Ectodermal cell (in vitro differentiated cells): ENCODE data around the gene PIM2.

Experiments
- H3K27ac ChIP-seq: 2 replicates; pipeline ENCODE4 v1.7.0; 2013; ENCODE audit warnings: mild to moderate bottlenecking, low read depth, low read length; ENCODE audit not compliant: insufficient read depth, poor library complexity, severe bottlenecking
- H3K27me3 ChIP-seq: 2 replicates; pipeline ENCODE4 v1.7.0; 2013; ENCODE audit warnings: mild to moderate bottlenecking, low read length; ENCODE audit not compliant: insufficient read depth, control insufficient read depth, poor library complexity, severe bottlenecking
- H3K36me3 ChIP-seq: one replicate; pipeline ENCODE4 v1.7.0; 2013; ENCODE audit warnings: low read length; ENCODE audit not compliant: control insufficient read depth, insufficient read depth
- H3K4me1 ChIP-seq: one replicate; pipeline ENCODE4 v1.7.0; 2013; ENCODE audit warnings: low read length; ENCODE audit not compliant: control insufficient read depth, insufficient read depth
- H3K4me3 ChIP-seq: 2 replicates; pipeline ENCODE4 v1.7.0; 2013; ENCODE audit warnings: low read depth, low read length, control low read depth; ENCODE audit not compliant: insufficient read depth
- H3K9me3 ChIP-seq: 2 replicates; pipeline ENCODE4 v1.7.0; 2013; ENCODE audit warnings: mild to moderate bottlenecking, low read length, moderate library complexity; ENCODE audit not compliant: control insufficient read depth
- WGBS, 2 experiments: methylation state at CpG; one replicate each; pipeline ENCODE4 v1.1.7; 2013; ENCODE audit warnings: missing lambda C conversion rate in 2 of 2; 5-methylcytosine and 5-hydroxymethylcytosine counted together

PIM2 gene

GRCh38 chrX:48905090-48905790 is 13.6 kb downstream of the PIM2 start:
- no peak overlapping the region for H3K27ac ChIP-seq
- no peak overlapping the region for H3K4me3 ChIP-seq
- no peaks in the 10 kb centered on the region for H3K27me3 ChIP-seq
- no peaks in the 10 kb centered on the region for H3K4me1 ChIP-seq
- WGBS, 2 experiments = 94% methylated on average over 20 of the region's 20 CpGs
- H3K36me3 ChIP-seq = peaks cover 12% of the 10 kb centered on the region
- H3K9me3 ChIP-seq = no peaks in the 10 kb centered on the region

GRCh38 chrX:48904626-48905025 is 14.2 kb downstream of the PIM2 start:
- 93 to 94% methylated on average over 14 of the region's 14 CpGs for WGBS, 2 experiments
- Histone ChIP-seq H3K4me3 (no peak overlapping the region), H3K27ac (no peak overlapping the region), H3K36me3 (peaks cover 11% of the 10 kb centered on the region), H3K27me3 (no peaks in the 10 kb centered on the region), H3K4me1 (no peaks in the 10 kb centered on the region), H3K9me3 (no peaks in the 10 kb centered on the region)

- Histone ChIP-seq H3K27ac (no peak overlapping the region), H3K9me3 (no peaks in the 10 kb centered on the region), H3K4me3 (no peak overlapping the region), H3K4me1 (no peaks in the 10 kb centered on the region), H3K27me3 (no peaks in the 10 kb centered on the region), H3K36me3 (peaks cover 8% of the 10 kb centered on the region)
- WGBS, 2 experiments = 70 to 81% methylated on average over 8 of the region's 8 CpGs
Measured at GRCh38 chrX:48904180-48904579, 14.6 kb downstream of the PIM2 start.

- no peak overlapping the region for H3K4me3 ChIP-seq
- peaks cover 8% of the 10 kb centered on the region for H3K36me3 ChIP-seq
- no peaks in the 10 kb centered on the region for H3K4me1 ChIP-seq
- H3K27ac ChIP-seq = no peak overlapping the region
- 93 to 97% methylated on average over 4 to 6 of the region's 6 CpGs for WGBS, 2 experiments
- H3K9me3 ChIP-seq = no peaks in the 10 kb centered on the region
- H3K27me3 ChIP-seq = no peaks in the 10 kb centered on the region
Measured at GRCh38 chrX:48903290-48903689, 15.5 kb downstream of the PIM2 start.

- Histone ChIP-seq H3K27ac (no peak overlapping the region), H3K36me3 (peaks cover 8% of the 10 kb centered on the region), H3K27me3 (no peaks in the 10 kb centered on the region), H3K9me3 (no peaks in the 10 kb centered on the region), H3K4me1 (no peaks in the 10 kb centered on the region), H3K4me3 (no peak overlapping the region)
- WGBS, 2 experiments = 90 to 95% methylated on average over 14 of the region's 14 CpGs
Measured at GRCh38 chrX:48902776-48903175, 16.0 kb downstream of the PIM2 start.

GRCh38 chrX:48902135-48902534 is 16.7 kb downstream of the PIM2 start:
- Histone ChIP-seq H3K27ac (no peak overlapping the region), H3K4me3 (no peak overlapping the region), H3K27me3 (no peaks in the 10 kb centered on the region), H3K36me3 (peaks cover 8% of the 10 kb centered on the region), H3K4me1 (no peaks in the 10 kb centered on the region), H3K9me3 (no peaks in the 10 kb centered on the region)
- WGBS, 2 experiments = 97% methylated on average over 20 of the region's 20 CpGs

- no peaks in the 10 kb centered on the region for H3K27me3 ChIP-seq
- peaks cover 8% of the 10 kb centered on the region for H3K36me3 ChIP-seq
- H3K4me3 ChIP-seq = no peak overlapping the region
- no peak overlapping the region for H3K27ac ChIP-seq
- 92 to 94% methylated on average over 5 to 7 of the region's 7 CpGs for WGBS, 2 experiments
- no peaks in the 10 kb centered on the region for H3K4me1 ChIP-seq
- H3K9me3 ChIP-seq = no peaks in the 10 kb centered on the region
Measured at GRCh38 chrX:48901069-48901468, 17.8 kb downstream of the PIM2 start.

GRCh38 chrX:48899078-48899410 is 19.8 kb downstream of the PIM2 start:
- peaks cover 8% of the 10 kb centered on the region for H3K36me3 ChIP-seq
- H3K27ac ChIP-seq = no peak overlapping the region
- no peaks in the 10 kb centered on the region for H3K4me1 ChIP-seq
- H3K9me3 ChIP-seq = no peaks in the 10 kb centered on the region
- WGBS, 2 experiments = 90 to 93% methylated on average over 8 of the region's 8 CpGs
- no peaks in the 10 kb centered on the region for H3K27me3 ChIP-seq
- H3K4me3 ChIP-seq = no peak overlapping the region

GRCh38 chrX:48897625-48898306 is 21.1 kb downstream of the PIM2 start, which contains the start of the genes PQBP1 and TIMM17B:
Gene PQBP1, plus strand, starts transcription at chrX:48897930. Its CDS starts 580 bp downstream, at chrX:48898510.
Gene TIMM17B, minus strand, starts transcription at chrX:48897768. Its CDS starts 19 bp downstream, at chrX:48897749.
- 0% methylated on average over 49 of the region's 49 CpGs for WGBS, 2 experiments
- no peaks in the 10 kb centered on the region for H3K9me3 ChIP-seq
- H3K4me1 ChIP-seq = no peaks in the 10 kb centered on the region

GRCh38 chrX:48897157-48897624 is 21.6 kb downstream of the PIM2 start:
- peak overlapping the region; percentile 79 for H3K27ac ChIP-seq
- WGBS, 2 experiments = 0% methylated on average over 38 of the region's 38 CpGs
- no peaks in the 10 kb centered on the region for H3K9me3 ChIP-seq

More at GRCh38 chrX:48897625-48898306, 21.1 kb downstream of the PIM2 start, which contains the start of the genes PQBP1 and TIMM17B:
- no peaks in the 10 kb centered on the region for H3K27me3 ChIP-seq
- H3K27ac ChIP-seq = peak within 1 kb of the TSS; percentile 79
- peaks cover 8% of the 10 kb centered on the region for H3K36me3 ChIP-seq
- peak within 1 kb of the TSS; percentile 65 for H3K4me3 ChIP-seq

More at GRCh38 chrX:48897157-48897624, 21.6 kb downstream of the PIM2 start:
- H3K27me3 ChIP-seq = no peaks in the 10 kb centered on the region
- H3K36me3 ChIP-seq = peaks cover 8% of the 10 kb centered on the region
- peak overlapping the region; percentile 65 for H3K4me3 ChIP-seq
- no peaks in the 10 kb centered on the region for H3K4me1 ChIP-seq
